HL-60 (cell line): Measurements from ENCODE around the gene SLC29A3.
A peak's percentile ranks its signal among the peaks of the same experiment; 100 is the strongest.

Source experiments
- DNase-seq, 2 experiments: peaks; one replicate each; pipeline ENCODE4 v3.0.0-alpha.2; 2010 to 2020; ENCODE audit warnings: low read depth in 1 of 2, low spot score in 1 of 2
- H3K27ac ChIP-seq: fragments of 250-450 bp; sonication (Bioruptor Pico); replicated peaks from 2 replicates; pipeline ENCODE4 v1.5.1; 2020; ENCODE audit warnings: mild to moderate bottlenecking, moderate library complexity
- H3K27me3 ChIP-seq: fragments of 250-450 bp; sonication (Bioruptor Pico); 2 replicates; pipeline ENCODE4 v1.5.1; 2021; ENCODE audit warnings: mild to moderate bottlenecking, moderate library complexity; ENCODE audit not compliant: insufficient read depth, poor library complexity, severe bottlenecking
- H3K4me3 ChIP-seq: replicated peaks from 2 replicates; pipeline ENCODE4 v1.5.1; 2011; ENCODE audit warnings: mild to moderate bottlenecking, control low read depth, low read length; ENCODE audit not compliant: insufficient read depth
- CTCF ChIP-seq: IDR thresholded peaks from one replicate; pipeline ENCODE4 v1.5.1; 2011; ENCODE audit warnings: low read length, control low read depth, inconsistent platforms; ENCODE audit not compliant: insufficient read depth
- GABPA ChIP-seq: IDR thresholded peaks from 2 replicates; pipeline ENCODE4 v1.6.1; 2012; ENCODE audit warnings: low read depth
- POLR2AphosphoS5 ChIP-seq: IDR thresholded peaks from 2 replicates; pipeline ENCODE4 v1.6.1; 2012; ENCODE audit warnings: low read depth
- REST ChIP-seq: IDR thresholded peaks from 2 replicates; pipeline ENCODE4 v1.6.1; 2012; ENCODE audit warnings: low read depth; ENCODE audit not compliant: insufficient replicate concordance
- SPI1 ChIP-seq: IDR thresholded peaks from 2 replicates; pipeline ENCODE4 v1.6.1; 2012; ENCODE audit warnings: low read depth, mild to moderate bottlenecking, borderline replicate concordance

Gene SLC29A3

GRCh38 chr10:71382757-71383156 is 63.7 kb downstream of the SLC29A3 start:
- H3K4me3 ChIP-seq = no peak overlapping the region
- H3K27ac ChIP-seq = peak overlapping the region; percentile 66
- no peaks in the 10 kb centered on the region for H3K27me3 ChIP-seq
- TF ChIP-seq GABPA = no peak
- TF ChIP-seq POLR2AphosphoS5 = peak; percentile 54; the same call in 1 of the 2 replicates
- DNase-seq = peak; percentile 79 to 83

- no peaks in the 10 kb centered on the region for H3K27me3 ChIP-seq
- peak; percentile 54 to 72 for DNase-seq
- no peak overlapping the region for H3K27ac ChIP-seq
- H3K4me3 ChIP-seq = no peak overlapping the region
- peak; percentile 86 for TF ChIP-seq CTCF
- no peak for TF ChIP-seq REST
Observed at GRCh38 chr10:71383972-71384687, 65.1 kb downstream of the SLC29A3 start.

- no peak for DNase-seq
- H3K4me3 ChIP-seq = no peak overlapping the region
- no peak for TF ChIP-seq POLR2AphosphoS5
- H3K27me3 ChIP-seq = peaks cover 4% of the 10 kb centered on the region
- no peak overlapping the region for H3K27ac ChIP-seq
Observed at GRCh38 chr10:71388171-71388570, 69.1 kb downstream of the SLC29A3 start.

GRCh38 chr10:71388583-71389310 is 69.7 kb downstream of the SLC29A3 start:
- no peak for DNase-seq
- Histone ChIP-seq H3K27ac (no peak overlapping the region), H3K4me3 (no peak overlapping the region), H3K27me3 (peaks cover 4% of the 10 kb centered on the region)
- TF ChIP-seq CTCF = no peak
- TF ChIP-seq GABPA = no peak
- TF ChIP-seq SPI1 = no peak
- no peak for TF ChIP-seq REST
- no peak for TF ChIP-seq POLR2AphosphoS5
